Activated CD4-positive, alpha-beta T cell treated with anti-CD3 and anti-CD28 coated beads, Interleukin-2, Interleukin-4, amounts not matched to agents 100 ng/mL and 50 ng/mL, durations not matched to agents 16 hours and 8 hours (primary cell): ENCODE data around the gene NT5M.

Experiments used
- DNase-seq: peaks from one replicate; pipeline ENCODE4 v3.0.0-alpha.2; 2020; ENCODE audit warnings: low spot score

The NT5M gene

DNA sequence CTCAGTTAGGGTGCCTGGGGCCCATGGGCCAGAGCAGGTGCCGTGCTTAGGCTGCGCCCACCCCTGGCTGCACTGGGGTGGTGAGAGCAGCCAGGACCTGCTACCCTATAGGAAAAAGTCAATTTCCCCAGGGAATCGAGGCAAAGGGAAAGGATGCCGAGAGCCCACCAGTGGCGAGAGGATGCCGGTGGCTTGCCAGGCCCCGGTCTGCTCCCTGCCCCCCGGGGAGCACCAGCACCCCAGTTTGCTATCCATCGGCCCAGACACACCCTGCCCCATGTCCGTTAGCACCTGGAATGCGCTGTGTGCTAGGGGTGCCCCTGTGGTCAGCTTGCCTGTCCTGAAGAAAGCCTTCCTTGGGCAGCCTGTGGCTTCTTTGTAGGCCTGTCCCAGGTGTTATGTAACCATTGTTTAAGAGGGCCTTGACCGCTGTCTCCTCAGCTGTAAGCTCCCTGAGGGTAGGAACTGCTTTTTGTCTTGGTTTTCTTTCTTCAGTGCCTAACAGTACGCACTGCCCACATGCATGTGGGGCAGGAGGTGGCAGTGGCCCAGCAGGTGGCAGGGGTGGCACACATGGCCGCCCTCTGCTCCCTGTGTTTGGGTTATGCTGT lies 40.8 kb downstream of the NT5M start:
- no peak for DNase-seq

DNA sequence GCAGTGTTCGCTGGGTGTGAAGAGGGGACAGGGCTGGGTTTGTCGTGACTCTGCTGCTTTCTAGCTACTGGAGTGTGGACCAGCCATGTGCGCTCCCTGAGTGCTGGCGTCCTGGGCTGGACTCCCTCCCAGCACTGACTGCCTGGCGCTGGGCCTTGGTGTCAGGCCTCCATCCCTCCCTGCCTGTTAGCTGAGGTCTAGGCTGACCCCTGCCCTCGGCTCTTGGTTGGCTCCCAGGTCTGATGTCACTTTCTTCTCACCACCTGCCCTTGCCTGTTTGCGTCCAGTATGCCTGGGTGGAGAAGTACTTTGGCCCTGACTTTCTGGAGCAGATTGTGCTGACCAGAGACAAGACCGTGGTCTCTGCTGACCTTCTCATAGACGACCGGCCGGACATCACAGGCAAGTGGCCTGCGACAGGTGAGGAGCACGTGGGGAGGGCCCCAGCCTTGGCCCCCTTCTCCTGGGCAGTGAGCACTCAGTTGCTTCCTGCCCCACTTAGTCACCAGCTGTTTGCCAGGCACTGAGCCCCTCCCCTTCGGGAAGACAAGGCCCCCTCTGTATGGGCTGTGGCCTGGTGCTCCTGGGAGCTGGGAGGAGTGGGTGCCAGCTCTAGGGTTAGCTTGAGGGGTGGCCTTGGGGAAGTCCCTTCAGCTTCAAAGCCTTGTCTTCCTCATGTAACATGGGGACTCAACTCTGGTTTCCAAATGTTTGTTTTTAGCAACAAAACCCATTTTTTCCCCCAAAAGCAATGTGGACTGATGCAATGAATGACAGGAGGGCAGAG lies 41.5 kb downstream of the NT5M start:
- DNase-seq = no peak

DNA sequence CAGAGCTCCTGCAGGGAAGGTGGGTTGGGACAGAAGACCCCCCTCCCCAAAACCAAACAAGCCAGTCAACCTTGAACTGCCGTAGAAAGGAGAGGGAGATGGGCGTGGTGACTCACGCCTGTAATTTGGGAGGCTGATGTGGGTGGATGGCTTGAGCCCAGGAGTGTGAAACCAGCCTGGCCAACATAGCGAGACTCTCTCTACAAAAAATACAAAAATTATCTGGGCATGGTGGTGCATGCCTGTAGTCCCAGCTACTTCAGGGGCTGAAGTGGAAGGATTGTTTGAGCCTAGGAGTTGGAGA lies 42.1 kb downstream of the NT5M start:
- no peak for DNase-seq

DNA sequence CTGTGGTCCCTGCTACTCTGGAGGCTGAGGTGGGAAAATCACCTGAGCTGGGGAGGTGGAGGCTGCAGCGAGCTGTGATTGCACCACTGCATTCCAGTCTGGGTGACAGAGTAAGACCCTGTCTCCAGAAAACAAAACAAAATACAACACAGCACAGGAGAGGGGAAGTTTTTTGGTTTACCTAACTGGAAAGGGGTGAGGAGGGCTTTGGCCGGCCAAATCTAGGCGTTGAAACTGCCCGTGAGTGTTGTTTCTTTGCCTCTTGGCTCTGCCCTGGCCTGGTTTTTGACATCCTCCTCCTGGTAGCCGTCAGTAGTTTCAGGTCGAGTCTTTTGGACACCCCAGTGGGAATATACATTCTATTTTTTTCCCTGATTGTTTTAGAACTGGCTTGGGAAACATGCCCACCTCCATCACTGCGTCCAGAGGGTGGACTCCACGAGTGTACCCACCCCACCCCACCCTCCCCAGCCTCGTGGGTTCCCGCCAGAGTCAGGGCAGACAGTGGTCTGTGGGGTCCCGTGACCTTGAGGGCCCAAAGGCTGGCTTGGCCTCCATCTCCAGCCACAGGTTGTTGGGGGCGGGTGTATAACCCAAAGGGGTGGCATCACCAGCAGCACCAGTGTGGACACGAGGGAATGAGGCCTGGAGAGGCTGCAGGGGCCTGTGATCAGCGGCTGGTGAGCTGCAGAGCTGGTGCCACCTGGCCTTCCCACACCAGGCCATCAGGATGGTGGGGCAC lies 42.7 kb downstream of the NT5M start:
- no peak for DNase-seq

DNA sequence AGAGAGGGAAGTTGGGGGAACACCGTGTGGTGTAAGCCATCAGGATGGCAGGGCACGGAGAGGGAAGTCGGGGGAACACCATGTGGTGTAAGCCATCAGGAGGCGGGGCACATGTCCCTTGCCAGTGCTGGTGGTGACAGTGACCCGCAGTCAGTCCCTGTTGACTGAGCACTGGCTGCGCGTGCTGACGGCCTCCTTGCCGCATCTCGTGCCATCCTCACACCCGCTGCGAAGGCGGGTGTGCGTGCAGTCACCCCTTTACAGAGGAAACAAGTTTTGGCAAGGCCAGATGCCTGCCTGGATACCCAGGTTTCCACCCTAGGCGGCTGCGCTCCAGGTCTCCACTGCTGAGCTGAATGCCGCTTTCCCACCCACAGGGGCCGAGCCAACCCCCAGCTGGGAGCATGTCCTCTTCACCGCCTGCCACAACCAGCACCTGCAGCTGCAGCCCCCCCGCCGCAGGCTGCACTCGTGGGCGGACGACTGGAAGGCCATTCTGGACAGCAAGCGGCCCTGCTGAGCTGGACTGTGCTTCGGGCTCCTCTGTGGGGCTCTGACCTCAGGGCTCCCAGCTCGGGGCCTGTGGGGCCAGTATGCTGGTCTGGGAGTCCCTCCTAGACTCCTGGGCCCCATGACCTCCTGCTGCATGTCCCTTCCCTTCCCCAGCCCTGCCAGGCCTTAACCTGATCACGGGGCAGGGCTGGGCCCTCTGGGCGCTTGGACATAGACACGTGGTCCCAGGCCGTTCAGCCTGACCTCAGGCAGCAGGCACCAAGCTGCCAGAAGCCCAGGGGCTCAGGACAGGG lies 43.5 kb downstream of the NT5M start:
- no peak for DNase-seq

DNA sequence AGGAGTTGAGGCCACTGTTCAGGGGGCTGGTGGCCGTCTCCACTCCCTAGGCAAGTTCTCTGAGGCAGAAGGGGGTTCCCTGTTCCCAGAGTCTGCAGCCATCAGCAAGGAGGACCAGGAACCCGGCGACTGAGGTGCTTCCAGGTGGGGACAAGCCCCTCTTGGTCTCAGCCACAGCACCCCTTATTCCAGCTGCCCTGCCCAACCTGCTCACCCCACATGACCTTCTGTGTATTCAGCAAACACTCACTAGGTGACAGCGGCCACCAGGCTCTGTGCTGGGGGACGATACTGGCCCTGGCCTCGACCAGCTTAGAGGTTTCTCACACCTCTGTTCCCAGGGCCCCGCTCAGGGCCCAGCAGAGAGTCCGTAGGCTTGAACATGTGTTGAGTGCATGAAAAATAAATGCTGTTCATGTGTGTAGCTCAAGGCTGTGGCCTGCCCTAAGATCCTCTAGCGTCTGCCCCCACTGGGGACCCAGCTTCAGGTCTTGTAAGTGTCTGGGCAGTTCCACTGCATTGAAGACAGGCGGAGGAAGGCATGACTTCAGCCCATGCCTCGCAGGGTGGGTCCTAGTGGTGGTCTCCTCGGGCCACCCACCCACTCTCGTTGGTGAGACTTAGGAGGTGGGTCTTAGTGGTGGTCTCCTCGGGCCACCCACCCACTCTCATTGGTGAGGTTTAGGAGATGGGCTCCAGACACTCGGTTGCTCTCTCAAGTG lies 44.2 kb downstream of the NT5M start:
- DNase-seq = no peak

DNA sequence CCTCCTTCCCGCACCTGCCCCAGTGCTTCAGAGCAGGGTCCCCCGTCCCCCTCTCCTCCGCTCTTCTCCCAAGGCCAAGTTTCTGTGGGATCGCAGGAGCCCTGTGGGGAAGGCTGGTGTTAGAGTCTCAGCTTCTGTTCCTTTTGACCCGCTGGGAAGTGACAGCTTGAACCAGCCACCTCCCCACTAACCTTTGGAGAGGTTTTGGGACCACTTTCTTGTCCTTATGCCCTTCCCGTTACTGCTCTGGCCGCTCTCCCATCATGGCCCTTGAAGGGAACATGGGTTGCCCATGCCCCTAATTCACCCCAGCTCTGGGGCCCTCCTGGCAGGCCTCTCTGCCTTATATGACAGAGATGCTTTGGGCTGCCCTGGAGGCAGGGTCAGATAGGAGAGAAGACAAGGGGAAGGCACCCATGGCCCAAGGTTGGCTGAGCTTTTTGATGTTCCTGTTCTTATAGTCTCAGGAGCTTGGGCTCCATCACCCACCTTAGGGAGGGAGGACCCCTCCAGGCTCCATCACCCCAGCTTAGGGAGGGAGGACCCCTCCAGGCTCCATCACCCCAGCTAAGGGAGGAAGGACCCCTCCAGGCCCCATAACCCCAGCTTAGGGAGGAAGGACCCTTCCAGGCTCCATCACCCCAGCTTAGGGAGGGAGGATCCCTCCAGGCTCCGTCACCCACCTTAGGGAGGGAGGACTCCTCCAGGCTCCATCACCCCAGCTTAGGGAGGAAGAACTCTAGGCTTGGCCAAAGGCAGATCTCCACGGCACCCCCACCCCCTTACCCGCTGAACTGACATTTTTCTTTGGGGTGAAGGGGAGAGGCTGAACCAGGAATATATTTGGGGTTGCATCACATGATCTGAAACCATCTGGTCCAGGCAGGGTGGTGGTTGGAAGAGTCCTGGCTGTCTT lies 45.0 kb downstream of the NT5M start:
- DNase-seq = no peak

DNA sequence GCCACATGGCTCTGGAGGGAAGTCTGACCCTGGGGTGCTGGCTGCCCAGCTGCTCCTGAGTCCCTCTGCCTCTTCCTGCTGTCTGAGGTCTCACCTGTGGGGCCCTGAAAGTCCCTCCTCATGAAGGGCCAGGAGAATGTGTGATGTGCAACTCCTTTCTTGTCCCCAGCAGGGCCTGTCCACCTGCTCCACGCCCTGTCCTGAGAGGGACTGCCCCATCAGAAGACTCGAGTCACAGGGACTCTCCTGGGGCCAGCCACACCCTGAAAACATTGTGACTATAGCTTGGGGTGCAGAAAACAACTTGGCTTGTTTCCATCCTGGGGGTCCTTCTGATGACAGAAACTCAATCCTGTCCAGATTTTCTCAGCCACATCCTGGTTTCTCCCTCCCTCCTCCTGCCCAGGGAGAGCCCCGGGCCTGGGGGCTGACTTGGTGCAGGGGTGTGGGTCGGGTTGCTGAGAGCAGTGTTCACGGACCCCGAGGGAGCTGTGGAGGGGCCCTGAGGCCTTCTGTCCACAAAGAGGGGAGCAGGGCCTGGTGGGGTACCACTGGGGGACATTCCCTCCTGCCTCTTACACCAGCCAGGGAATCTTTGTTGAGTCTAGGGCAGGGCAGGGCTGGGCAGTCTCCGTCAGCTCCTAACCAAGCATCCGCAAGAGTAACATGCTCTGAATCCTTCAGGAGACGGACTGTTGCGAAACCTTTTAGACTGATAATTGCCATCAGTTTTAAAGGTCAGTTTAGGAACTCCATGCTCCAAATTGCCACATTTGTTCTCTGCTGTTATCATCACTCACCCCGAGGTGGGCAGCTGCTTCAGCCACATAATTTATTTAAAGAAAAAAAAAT lies 45.9 kb downstream of the NT5M start:
- DNase-seq = no peak

DNA sequence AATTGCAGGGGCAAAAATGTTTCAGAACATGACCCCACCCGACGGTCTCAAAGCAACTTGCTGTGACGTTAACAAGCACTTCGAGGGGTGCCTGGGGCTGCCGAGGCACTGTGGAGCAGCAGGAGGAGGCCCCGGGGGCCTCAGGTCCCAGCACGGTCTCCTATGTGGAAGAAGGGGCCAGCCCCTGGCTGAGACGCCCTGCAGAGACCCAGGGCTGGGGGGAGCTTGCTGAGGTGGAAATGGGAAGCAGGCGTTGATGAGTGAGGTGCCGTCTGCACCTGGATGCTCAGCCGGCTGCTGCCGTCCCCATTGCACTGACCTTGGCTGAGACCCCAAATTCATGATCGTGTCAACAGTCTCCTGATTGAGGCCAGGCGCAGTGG lies 46.5 kb downstream of the NT5M start:
- DNase-seq = no peak

DNA sequence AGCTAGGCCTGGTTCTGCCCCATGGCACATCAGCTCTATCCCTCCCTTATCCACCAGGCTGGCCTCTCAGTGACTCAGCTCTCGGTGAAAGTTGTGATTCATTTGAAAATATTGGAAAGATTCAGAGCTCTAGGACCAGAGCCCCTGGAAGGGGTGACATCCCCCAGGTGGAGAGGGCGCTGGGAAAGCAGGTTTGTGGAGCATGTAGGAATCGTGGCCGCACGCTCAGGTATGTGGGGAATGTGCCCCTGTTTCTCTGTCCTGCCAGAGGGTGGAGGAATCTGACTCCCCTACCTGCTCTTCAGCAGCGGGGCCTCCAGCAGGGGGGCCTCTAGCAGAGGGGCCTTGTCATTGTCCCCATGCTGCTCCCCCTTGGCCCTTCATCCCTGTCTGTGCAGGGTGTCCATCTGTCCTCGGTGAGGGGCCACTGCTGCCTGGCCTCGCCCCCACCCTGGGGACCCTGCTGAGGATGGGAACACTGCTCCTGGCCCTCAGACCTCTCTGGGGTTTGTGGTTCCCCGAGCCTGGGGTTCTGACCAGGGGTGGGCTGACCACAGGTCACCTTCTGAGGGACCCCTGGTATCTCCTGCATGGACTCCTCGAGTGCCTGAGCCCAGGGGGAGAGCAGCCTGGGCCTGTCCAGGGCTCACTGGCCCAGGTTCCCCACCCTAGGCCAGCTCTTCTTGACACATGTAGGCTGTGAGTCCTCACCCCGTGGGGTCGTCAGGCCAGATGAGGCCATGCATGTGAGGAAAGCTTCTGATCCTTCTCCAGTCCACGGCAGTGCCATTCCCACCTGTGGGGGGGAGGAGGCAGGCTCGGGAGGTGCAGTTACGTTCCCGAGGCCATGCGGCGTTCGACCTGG lies 47.5 kb downstream of the NT5M start:
- no peak for DNase-seq

DNA sequence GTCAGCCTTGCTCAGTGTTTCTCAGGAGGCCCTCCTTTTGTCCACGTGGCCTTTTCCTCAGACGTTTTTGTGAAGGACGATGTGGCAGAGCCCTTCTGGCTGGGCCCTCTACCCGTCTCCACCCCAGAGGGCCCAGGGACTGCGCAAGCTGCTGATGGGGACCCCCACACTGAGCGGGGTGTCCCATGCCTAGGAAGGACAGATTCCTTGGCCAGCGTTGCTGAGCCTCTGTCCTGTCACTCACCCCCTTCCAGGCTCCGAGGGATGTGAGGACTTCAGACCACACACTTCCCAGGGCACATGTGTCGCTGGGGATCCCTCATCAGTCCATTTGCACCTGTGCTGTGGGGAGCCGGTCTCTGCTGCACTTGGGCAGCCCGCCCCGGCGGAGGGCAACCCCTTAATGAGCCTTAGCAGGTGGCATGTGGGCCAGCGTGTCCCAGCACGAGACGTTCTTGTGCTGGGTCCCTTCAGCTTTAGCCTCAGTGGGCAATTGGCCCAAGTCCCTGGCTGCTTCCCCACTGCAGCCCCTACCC lies 48.3 kb downstream of the NT5M start:
- DNase-seq = no peak

DNA sequence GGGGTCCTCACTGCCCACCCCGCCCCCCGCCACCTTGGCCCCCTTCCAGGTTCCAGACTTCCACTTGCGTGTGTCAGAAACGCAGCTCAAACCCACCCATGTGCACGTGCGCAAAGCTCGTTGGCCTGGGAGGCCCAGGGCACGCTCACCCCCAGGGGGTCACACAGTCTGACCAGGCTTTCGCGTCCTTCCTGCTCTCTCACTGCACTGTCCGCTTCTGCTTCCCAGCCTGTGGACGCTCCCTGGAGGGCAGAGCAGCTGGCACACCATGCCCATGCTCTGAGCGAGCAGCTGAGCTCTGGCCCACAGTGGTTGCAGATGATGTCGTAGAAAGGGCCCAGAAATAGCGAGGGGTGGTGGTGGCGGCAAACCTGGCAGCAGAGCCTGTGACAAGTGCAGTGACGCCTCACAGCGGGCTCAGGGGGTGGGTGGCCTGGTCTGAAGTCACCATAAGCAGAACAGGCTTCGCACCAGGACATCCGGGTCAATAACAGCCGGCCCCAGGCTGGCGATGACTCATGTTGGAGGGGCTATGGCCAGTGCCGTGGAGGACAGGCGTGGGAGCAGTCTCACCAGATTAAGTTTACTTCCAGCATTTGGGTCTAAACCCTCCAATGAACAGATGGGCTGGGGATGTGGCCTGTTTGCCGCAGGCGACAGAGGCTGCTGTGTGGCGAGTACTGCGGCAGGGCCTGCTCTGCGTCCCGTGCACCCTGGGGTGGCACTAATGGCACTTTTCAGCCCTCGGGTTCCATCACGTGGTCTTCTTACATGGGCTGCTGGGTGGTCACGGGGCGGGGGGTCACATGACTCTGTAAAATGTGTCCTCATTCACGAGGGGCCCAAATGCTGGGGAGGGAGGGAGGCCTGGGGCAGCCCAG lies 49.0 kb downstream of the NT5M start:
- DNase-seq = no peak

DNA sequence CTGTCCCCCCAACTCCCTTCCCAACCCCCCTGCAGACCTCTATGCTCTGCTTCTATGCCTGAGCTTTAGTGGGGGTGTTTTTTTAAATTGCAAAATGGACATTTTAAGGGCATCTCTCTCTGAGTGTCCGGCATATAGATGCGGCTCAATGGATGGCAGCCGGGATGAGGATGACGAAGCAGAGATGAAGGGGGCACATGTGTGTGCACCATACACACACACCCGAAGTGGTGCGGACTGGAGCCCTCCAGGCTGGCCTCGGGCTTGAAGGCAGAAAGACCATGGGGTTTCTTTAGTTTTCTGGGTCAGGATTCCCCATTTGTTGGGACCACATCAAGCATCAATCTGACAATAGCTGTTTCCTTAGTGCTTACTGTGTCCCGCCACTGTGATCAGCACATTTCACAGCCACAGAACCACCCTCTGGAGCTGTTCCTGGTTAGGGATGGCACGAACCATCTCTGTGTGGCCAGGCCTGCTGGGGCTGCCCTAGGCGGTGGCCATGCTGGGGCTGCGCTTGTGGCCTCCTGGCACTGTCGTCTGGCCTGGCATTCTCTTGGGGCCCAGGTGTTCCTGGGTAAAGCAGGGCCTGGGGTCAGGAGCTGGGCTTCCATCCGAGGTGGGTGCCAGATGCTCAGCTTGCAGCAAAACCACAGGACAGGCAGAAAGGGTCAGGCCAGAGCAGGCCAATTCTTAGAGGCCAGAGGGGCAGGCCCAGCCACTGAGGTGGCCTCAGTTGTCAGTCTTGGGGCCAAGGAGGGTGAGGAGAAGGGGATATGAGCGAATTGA lies 49.9 kb downstream of the NT5M start:
- DNase-seq = no peak

DNA sequence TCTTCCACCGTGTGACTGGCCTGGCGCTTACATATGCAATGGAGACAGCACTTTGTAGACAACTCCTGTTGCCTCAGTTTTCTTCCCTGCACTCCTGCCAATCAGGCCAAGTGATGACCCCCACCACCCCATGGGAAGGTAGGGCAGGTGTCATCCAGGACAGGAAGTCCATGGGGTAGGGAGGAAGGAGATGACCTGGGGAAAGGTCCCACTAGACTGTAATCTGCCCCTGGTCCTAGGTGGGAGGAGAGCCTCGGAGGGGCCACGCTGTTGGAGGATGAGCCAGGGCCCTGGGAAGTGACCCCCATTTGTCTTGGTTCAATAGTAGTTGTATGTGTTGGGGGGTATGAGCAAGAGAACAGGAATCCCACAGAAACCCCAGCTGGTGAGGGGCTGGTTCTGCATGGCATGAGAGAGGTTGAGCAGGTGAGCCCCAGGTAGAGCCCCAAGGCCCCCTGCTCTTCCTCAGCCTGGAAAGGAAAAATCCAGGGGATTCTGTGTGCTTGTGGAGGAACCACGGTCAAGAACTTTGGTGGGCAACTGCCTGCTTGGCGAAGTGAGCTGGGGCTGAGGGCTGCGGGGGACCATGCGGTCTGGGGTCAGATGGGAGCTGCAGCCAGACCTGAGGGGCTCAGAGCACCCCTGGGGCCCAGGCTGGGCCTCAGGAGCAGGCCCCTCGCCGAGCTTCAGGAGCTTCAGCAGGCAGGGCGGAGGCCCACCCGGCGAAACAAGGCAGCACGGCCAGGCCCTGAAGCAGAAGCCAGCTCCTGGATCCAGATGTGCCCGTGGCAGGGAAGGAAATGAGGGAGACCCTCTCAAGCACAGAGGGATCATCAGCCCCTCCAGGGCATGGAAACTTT lies 50.7 kb downstream of the NT5M start:
- DNase-seq = no peak

DNA sequence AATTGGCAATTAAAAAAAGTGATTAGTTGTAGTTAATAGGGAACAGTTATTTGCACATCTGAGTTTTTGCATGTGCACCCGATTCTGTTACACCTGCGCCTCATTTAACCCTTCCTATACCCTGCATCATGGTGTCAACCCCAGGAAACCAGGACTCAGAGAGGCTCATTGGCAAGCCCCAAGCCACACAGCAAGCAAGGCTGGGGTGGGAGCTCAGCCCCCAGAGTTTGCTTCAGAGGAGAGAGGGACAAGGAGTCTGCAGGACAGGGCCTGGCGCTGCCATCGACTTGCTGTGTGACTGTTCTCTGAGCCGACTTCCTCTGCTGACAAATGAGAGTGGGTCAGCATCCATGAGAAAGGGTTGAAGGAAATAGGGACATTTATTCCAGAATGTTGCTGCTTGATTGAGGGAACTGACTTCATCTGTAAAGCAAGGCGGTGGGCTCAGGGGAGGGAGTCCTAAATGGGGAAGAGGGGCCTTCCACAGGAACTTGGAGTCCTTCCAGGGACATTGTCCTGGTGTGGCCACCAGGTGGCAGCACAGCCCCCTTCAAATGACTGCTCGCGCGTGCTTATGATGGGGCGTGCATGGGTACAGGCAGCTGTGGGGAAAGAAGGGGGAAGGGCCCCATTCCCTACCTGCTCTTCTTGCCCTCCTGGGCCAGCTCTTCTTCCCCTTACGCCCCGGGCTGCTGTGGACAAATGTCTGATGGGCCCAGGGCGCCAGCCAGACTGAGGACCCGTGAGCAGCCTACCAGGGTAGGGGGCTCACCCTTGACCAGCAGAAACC lies 51.6 kb downstream of the NT5M start:
- DNase-seq = peak; percentile 74
